ENCODE measurements around the gene STRN4. TPM values are rescaled to one million over a fixed set of nuclear protein-coding genes. Genes with fewer than 3 reads are reported as not detected.

The STRN4 gene
- total RNA-seq, 4 donors from 2014 or later: 55.1 to 109 (median 81.8) TPM

GRCh38 chr19:46785980-46786235, 39.7 kb upstream of the STRN4 start:
- H3K27me3 ChIP-seq: no peaks in the 10 kb centered on the region
- H3K4me1 ChIP-seq: peaks cover 0 to 18% of the 10 kb centered on the region in 2 donors
- H3K27ac ChIP-seq: peak overlapping the region; percentile 91 to 92
- H3K4me3 ChIP-seq: peak overlapping the region; percentile 65 to 74
- DNase-seq: no peak
- H3K9me3 ChIP-seq: no peaks in the 10 kb centered on the region
- H3K36me3 ChIP-seq: no peaks in the 10 kb centered on the region
- intact Hi-C loops (cut with DNase I; ENCODE audit: low total_unique reads): loop anchor here (10.0 kb wide), 1 partner anchor 59 kb away; no protein-coding TSS in a partner anchor
- no peak for TF ChIP-seq POLR2A (IDR thresholded peaks at IDR 0.05)
- TF ChIP-seq CTCF (IDR thresholded peaks at IDR 0.05): no peak

GRCh38 chr19:46785054-46785979, 39.1 kb upstream of the STRN4 start:
- intact Hi-C loops (cut with DNase I; ENCODE audit: low total_unique reads): loop anchor here (10.0 kb wide), 1 partner anchor 59 kb away; no protein-coding TSS in a partner anchor
- H3K27ac ChIP-seq: peak overlapping the region; percentile 91 to 92
- H3K4me3 ChIP-seq: peak overlapping the region; percentile 20 to 74
- H3K36me3 ChIP-seq: no peaks in the 10 kb centered on the region
- no peaks in the 10 kb centered on the region for H3K27me3 ChIP-seq
- no peak for DNase-seq
- peaks cover 0 to 18% of the 10 kb centered on the region in 2 donors for H3K4me1 ChIP-seq
- no peaks in the 10 kb centered on the region for H3K9me3 ChIP-seq
- TF ChIP-seq CTCF (IDR thresholded peaks at IDR 0.05): no peak
- TF ChIP-seq POLR2A (IDR thresholded peaks at IDR 0.05): no peak

- intact Hi-C loops (cut with DNase I; ENCODE audit: low total_unique reads): loop anchor here (10.0 kb wide), 1 partner anchor 60 kb away; no protein-coding TSS in a partner anchor
- peak overlapping the region; percentile 91 to 92 for H3K27ac ChIP-seq
- H3K27me3 ChIP-seq: no peaks in the 10 kb centered on the region
- DNase-seq: peak; percentile 82 to 83
- H3K9me3 ChIP-seq: no peaks in the 10 kb centered on the region
- H3K36me3 ChIP-seq: no peaks in the 10 kb centered on the region
- peak overlapping the region; percentile 16 to 20 for H3K4me3 ChIP-seq
- TF ChIP-seq POLR2A (IDR thresholded peaks at IDR 0.05) (no peak), CTCF (IDR thresholded peaks at IDR 0.05) (peak in 1 of 4 experiments; percentile 22)
- H3K4me1 ChIP-seq: peaks cover 0 to 18% of the 10 kb centered on the region in 2 donors
Measured at GRCh38 chr19:46784262-46785053, 38.2 kb upstream of the STRN4 start.

- Histone ChIP-seq H3K27me3 (no peaks in the 10 kb centered on the region), H3K4me1 (peaks cover 0 to 18% of the 10 kb centered on the region in 2 donors), H3K36me3 (no peaks in the 10 kb centered on the region), H3K27ac (peak overlapping the region; percentile 26 to 92), H3K4me3 (no peak overlapping the region), H3K9me3 (no peaks in the 10 kb centered on the region)
- no peak for DNase-seq
- TF ChIP-seq POLR2A (IDR thresholded peaks at IDR 0.05): no peak
- TF ChIP-seq CTCF (IDR thresholded peaks at IDR 0.05): no peak
- intact Hi-C loops (cut with DNase I; ENCODE audit: low total_unique reads): loop anchor here (10.0 kb wide), 1 partner anchor 61 kb away; no protein-coding TSS in a partner anchor
Measured at GRCh38 chr19:46783670-46784069, 37.4 kb upstream of the STRN4 start.

Measured in uterus (tissue), 4 donors.